PC-3 (cell line): Measurements from ENCODE around the gene GAA.

Experiments
- EZH2 ChIP-seq: fragments of 300-600 bp; sonication (generic); IDR thresholded peaks from one replicate; pipeline ENCODE4 v1.6.1; 2017; ENCODE audit warnings: antibody characterized with exemption, mild to moderate bottlenecking, low read length; ENCODE audit not compliant: unreplicated experiment
- TF ChIP-seq, protein P1 (sequence below): fragments of 300-600 bp; sonication (generic); conservative IDR thresholded peaks from 2 replicates; pipeline ENCODE4 v1.5.1; 2017; ENCODE audit warnings: antibody characterized with exemption, low read depth, mild to moderate bottlenecking, low read length

DNA sequence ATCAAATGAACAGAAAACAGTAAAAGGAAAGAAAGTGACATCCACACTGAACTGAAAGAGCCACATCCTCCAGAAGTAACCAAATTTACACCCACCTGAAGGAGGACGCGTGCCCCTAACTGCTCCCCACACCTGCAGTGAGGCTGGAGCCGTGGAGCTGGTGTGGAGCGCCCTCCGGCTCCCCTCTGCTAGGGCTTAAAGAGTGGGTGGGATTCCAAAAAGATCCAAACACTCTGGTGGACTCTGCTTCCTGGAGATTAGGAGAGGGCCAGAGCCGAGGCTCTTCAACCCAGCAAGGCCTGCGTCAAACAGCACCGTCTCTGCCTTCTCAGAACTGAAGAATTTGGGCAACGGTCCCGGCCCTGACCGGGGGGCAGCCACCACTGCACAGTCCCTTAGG lies 49.7 kb upstream of the GAA start:
- TF ChIP-seq, protein P1, sequence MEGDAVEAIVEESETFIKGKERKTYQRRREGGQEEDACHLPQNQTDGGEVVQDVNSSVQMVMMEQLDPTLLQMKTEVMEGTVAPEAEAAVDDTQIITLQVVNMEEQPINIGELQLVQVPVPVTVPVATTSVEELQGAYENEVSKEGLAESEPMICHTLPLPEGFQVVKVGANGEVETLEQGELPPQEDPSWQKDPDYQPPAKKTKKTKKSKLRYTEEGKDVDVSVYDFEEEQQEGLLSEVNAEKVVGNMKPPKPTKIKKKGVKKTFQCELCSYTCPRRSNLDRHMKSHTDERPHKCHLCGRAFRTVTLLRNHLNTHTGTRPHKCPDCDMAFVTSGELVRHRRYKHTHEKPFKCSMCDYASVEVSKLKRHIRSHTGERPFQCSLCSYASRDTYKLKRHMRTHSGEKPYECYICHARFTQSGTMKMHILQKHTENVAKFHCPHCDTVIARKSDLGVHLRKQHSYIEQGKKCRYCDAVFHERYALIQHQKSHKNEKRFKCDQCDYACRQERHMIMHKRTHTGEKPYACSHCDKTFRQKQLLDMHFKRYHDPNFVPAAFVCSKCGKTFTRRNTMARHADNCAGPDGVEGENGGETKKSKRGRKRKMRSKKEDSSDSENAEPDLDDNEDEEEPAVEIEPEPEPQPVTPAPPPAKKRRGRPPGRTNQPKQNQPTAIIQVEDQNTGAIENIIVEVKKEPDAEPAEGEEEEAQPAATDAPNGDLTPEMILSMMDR: no peak
- no peak for TF ChIP-seq EZH2
